Hepatocyte (in vitro differentiated cells): ENCODE data around the gene SPON1.

Experiments used
- EZH2phosphoT487 ChIP-seq: fragments of 200-600 bp; sonication (generic); IDR thresholded peaks from one replicate; pipeline ENCODE4 v1.6.1; 2018; ENCODE audit warnings: antibody characterized with exemption, mild to moderate bottlenecking, low read depth, moderate library complexity; ENCODE audit not compliant: unreplicated experiment, severe bottlenecking
- TF ChIP-seq, protein P1 (sequence below): fragments of 200-600 bp; sonication (generic); IDR thresholded peaks from 2 replicates; pipeline ENCODE4 v1.5.1; 2016; ENCODE audit warnings: antibody characterized with exemption, mild to moderate bottlenecking; ENCODE audit not compliant: poor library complexity

DNA sequence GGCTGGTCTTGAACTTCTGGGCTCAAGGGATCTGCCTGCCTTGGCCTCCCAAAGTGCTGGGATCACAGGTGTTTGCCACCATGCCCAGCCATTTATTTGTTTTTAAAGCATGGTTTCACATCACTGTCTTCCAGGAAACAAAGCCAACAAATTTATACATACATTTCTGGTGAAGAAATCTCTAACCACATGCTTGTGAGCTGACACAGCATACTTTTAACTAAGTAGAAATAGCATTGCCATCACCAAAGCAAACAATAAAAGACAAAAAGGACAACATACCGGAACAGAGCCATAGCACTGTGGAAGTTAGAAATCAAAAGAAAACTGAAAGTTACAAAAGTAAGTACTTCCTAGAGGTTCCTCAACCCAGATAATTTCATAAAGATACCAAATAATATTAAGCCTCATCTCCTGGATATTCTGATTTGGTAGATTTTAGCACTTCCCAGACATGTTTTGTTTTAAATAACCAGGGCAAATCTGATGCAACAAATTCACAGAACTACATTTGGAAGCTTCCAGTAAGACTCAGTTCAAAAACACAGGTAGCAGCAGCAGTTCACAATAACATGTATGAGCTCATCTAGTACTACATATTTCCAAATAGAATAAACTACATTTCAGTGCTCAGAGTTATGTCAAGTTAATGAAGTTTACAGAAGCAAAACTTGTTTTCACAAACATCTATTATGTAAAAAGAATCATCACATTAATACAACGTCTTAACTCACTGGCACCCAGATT, 325.8 kb downstream of the SPON1 start:
- TF ChIP-seq, protein P1, sequence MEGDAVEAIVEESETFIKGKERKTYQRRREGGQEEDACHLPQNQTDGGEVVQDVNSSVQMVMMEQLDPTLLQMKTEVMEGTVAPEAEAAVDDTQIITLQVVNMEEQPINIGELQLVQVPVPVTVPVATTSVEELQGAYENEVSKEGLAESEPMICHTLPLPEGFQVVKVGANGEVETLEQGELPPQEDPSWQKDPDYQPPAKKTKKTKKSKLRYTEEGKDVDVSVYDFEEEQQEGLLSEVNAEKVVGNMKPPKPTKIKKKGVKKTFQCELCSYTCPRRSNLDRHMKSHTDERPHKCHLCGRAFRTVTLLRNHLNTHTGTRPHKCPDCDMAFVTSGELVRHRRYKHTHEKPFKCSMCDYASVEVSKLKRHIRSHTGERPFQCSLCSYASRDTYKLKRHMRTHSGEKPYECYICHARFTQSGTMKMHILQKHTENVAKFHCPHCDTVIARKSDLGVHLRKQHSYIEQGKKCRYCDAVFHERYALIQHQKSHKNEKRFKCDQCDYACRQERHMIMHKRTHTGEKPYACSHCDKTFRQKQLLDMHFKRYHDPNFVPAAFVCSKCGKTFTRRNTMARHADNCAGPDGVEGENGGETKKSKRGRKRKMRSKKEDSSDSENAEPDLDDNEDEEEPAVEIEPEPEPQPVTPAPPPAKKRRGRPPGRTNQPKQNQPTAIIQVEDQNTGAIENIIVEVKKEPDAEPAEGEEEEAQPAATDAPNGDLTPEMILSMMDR, result no peak
- no peak for TF ChIP-seq EZH2phosphoT487
